Fibroblast of the conjunctiva (primary cell): ENCODE data around the gene IDI2.

Experiments used
- DNase-seq: peaks from one replicate; pipeline ENCODE4 v3.0.0-alpha.2; 2010; ENCODE audit warnings: low read depth

The IDI2 gene

GRCh38 chr10:1007583-1007982 is 18.1 kb downstream of the IDI2 start:
- no peak for DNase-seq

GRCh38 chr10:1006573-1006972 is 19.1 kb downstream of the IDI2 start:
- no peak for DNase-seq

GRCh38 chr10:1003884-1004670 is 21.6 kb downstream of the IDI2 start:
- DNase-seq: no peak

GRCh38 chr10:1002425-1003006 is 23.1 kb downstream of the IDI2 start:
- no peak for DNase-seq

GRCh38 chr10:997266-998022 is 28.2 kb downstream of the IDI2 start:
- DNase-seq: no peak

- no peak for DNase-seq
These were observed 29.6 kb downstream of the IDI2 start for GRCh38 chr10:996031-996430.

GRCh38 chr10:995559-995926 is 30.1 kb downstream of the IDI2 start:
- no peak for DNase-seq

- DNase-seq: no peak
These were observed 30.7 kb downstream of the IDI2 start for GRCh38 chr10:994836-995558.

- DNase-seq: no peak
These were observed 32.8 kb downstream of the IDI2 start for GRCh38 chr10:992871-993270.

- no peak for DNase-seq
These were observed 33.2 kb downstream of the IDI2 start for GRCh38 chr10:992467-992866.

- DNase-seq: no peak
These were observed 34.9 kb downstream of the IDI2 start for GRCh38 chr10:990808-991207.

GRCh38 chr10:988667-989545 is 36.8 kb downstream of the IDI2 start:
- DNase-seq: no peak

GRCh38 chr10:987870-988666 is 37.6 kb downstream of the IDI2 start, which contains the start of gene GTPBP4:
Gene GTPBP4, plus strand, starts transcription at chr10:988434. Its CDS starts 46 bp downstream, at chr10:988480.
- DNase-seq: peak; percentile 93

GRCh38 chr10:987620-987869 is 38.1 kb downstream of the IDI2 start:
- DNase-seq: no peak

GRCh38 chr10:986881-987619 is 38.6 kb downstream of the IDI2 start:
- DNase-seq: no peak

GRCh38 chr10:986137-986825 is 39.4 kb downstream of the IDI2 start:
- DNase-seq: no peak

- no peak for DNase-seq
These were observed 40.3 kb downstream of the IDI2 start for GRCh38 chr10:985361-985760.

GRCh38 chr10:983971-984655 is 41.5 kb downstream of the IDI2 start:
- DNase-seq: no peak

- DNase-seq: no peak
These were observed 42.3 kb downstream of the IDI2 start for GRCh38 chr10:983401-983800.
